OCI-LY1 (cell line): ENCODE results near the gene CTXND1.

Experiments
- EZH2 ChIP-seq: fragments of 200-600 bp; sonication (generic), shearing (Covaris generic); IDR thresholded peaks from 2 replicates; pipeline ENCODE4 v1.8.0; 2017; ENCODE audit warnings: borderline replicate concordance, mixed run types, mild to moderate bottlenecking, antibody characterized with exemption, low read length, moderate library complexity, mixed read lengths
- TF ChIP-seq, protein P1 (sequence below): fragments of 200-600 bp; sonication (generic), shearing (Covaris generic); IDR thresholded peaks from 2 replicates; pipeline ENCODE4 v1.5.1; 2017; ENCODE audit warnings: mild to moderate bottlenecking, antibody characterized with exemption, low read length, moderate library complexity, mixed read lengths

DNA sequence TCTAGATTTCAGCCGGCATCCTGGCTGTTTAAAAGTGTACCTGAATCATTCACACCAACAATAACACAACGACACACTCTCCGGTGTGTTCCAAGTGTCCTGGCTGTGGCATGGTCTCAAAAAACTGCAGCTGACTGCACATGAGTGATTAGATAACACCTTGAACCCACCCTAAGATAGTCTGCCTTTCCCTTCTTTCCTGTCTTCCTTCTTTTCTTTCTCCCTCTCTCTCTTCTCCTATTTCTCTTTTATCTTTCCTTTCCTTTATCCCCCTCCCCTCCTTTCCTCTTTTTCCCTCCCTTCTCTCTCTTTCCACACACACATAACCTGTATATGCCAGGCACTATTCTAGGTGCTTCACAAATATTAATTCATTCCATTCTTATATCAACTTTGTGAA, 100.4 kb downstream of the CTXND1 start:
- TF ChIP-seq, protein P1, sequence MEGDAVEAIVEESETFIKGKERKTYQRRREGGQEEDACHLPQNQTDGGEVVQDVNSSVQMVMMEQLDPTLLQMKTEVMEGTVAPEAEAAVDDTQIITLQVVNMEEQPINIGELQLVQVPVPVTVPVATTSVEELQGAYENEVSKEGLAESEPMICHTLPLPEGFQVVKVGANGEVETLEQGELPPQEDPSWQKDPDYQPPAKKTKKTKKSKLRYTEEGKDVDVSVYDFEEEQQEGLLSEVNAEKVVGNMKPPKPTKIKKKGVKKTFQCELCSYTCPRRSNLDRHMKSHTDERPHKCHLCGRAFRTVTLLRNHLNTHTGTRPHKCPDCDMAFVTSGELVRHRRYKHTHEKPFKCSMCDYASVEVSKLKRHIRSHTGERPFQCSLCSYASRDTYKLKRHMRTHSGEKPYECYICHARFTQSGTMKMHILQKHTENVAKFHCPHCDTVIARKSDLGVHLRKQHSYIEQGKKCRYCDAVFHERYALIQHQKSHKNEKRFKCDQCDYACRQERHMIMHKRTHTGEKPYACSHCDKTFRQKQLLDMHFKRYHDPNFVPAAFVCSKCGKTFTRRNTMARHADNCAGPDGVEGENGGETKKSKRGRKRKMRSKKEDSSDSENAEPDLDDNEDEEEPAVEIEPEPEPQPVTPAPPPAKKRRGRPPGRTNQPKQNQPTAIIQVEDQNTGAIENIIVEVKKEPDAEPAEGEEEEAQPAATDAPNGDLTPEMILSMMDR = no peak
- no peak for TF ChIP-seq EZH2
